Measurements from ENCODE around the gene GRIN3A.

- TF ChIP-seq ZZZ3 (IDR thresholded peaks at IDR 0.05) (no peak), EP300 (IDR thresholded peaks at IDR 0.05; ENCODE audit: low read length) (no peak), VEZF1 (CRISPR knock-in tag; IDR thresholded peaks at IDR 0.05) (no peak), USF2 (CRISPR knock-in tag; IDR thresholded peaks at IDR 0.05) (no peak), ZNF24 (IDR thresholded peaks at IDR 0.05) (no peak), USF1 (CRISPR knock-in tag; IDR thresholded peaks at IDR 0.05) (no peak), MAFK (IDR thresholded peaks at IDR 0.05; ENCODE audit: low read length) (no peak), ZNF766 (CRISPR knock-in tag; conservative IDR thresholded peaks at IDR 0.05) (no peak), CTCF (IDR thresholded peaks at IDR 0.05 in 2 of 3, conservative IDR thresholded peaks at IDR 0.05 in 1 of 3; ENCODE audit: insufficient read depth in 2 of 3, low read depth in 1 of 3, low read length in 3 of 3) (no peak), ZNF592 (IDR thresholded peaks at IDR 0.05) (no peak), MCM3 (IDR thresholded peaks at IDR 0.05) (no peak)
Measured at GRCh38 chr9:101706261-101706798, 32.1 kb downstream of the GRIN3A start.
